GM13977 (cell line): ENCODE results near the gene TAPBPL.
"Not testable (repeated sequence)": the region's sequence is repeated elsewhere in the genome, so short reads cannot be mapped to it uniquely, and the experiment has no call there.

Experiments
- DNase-seq: peaks from one replicate; pipeline ENCODE4 v3.0.0; 2012; ENCODE audit warnings: low spot score
- in situ Hi-C: fragments of 300-500 bp; cut with MboI; formaldehyde crosslinking; loops from one replicate; pipeline ENCODE4 v1.12.0; 2022; ENCODE audit warnings: low sequenced_read_pairs, low pct_unique_long_range_greater_than_20kb, mixed read lengths, inconsistent platforms; ENCODE audit not compliant: unreplicated experiment
- TF ChIP-seq, protein P1 (sequence below): IDR thresholded peaks from 2 replicates; pipeline ENCODE4 v1.5.1; 2012; ENCODE audit warnings: mild to moderate bottlenecking, control low read depth; ENCODE audit not compliant: insufficient read depth; ENCODE audit errors: extremely low read depth, missing control alignments

Gene TAPBPL

GRCh38 chr12:6471989-6472360, 20.1 kb downstream of the TAPBPL start:
- DNase-seq, result no peak
- TF ChIP-seq, protein P1, sequence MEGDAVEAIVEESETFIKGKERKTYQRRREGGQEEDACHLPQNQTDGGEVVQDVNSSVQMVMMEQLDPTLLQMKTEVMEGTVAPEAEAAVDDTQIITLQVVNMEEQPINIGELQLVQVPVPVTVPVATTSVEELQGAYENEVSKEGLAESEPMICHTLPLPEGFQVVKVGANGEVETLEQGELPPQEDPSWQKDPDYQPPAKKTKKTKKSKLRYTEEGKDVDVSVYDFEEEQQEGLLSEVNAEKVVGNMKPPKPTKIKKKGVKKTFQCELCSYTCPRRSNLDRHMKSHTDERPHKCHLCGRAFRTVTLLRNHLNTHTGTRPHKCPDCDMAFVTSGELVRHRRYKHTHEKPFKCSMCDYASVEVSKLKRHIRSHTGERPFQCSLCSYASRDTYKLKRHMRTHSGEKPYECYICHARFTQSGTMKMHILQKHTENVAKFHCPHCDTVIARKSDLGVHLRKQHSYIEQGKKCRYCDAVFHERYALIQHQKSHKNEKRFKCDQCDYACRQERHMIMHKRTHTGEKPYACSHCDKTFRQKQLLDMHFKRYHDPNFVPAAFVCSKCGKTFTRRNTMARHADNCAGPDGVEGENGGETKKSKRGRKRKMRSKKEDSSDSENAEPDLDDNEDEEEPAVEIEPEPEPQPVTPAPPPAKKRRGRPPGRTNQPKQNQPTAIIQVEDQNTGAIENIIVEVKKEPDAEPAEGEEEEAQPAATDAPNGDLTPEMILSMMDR, result no peak
- in situ Hi-C loops, result no loop called here

GRCh38 chr12:6472491-6472890, 20.6 kb downstream of the TAPBPL start:
- in situ Hi-C loops, result no loop called here
- TF ChIP-seq, protein P1, result no peak

GRCh38 chr12:6475233-6475975, 23.6 kb downstream of the TAPBPL start:
- in situ Hi-C loops, DNase-seq: not testable (repeated sequence)

More at GRCh38 chr12:6472491-6472890, 20.6 kb downstream of the TAPBPL start:
- DNase-seq, result no peak

DNA sequence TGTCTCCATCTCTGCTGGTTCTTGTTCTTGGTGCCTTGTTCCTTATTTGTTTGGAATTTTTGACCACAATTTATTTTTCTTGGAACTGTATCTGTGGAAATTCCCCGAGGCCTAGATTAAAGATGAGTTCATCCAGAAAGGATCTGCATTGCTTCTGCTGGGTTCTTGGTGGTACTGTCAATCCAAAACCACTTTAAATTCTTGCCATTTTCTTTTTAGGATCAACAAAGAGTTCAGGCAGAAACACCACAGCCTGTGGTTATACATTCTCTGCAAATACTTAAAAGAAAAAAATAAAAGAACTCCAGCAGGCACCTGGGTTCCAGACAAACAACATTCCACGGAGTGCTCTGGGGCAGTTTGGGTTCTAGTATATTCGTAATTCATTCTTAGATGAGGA, 24.6 kb downstream of the TAPBPL start:
- DNase-seq, result no peak
- TF ChIP-seq, protein P1, result no peak
- in situ Hi-C loops, result no loop called here

DNA sequence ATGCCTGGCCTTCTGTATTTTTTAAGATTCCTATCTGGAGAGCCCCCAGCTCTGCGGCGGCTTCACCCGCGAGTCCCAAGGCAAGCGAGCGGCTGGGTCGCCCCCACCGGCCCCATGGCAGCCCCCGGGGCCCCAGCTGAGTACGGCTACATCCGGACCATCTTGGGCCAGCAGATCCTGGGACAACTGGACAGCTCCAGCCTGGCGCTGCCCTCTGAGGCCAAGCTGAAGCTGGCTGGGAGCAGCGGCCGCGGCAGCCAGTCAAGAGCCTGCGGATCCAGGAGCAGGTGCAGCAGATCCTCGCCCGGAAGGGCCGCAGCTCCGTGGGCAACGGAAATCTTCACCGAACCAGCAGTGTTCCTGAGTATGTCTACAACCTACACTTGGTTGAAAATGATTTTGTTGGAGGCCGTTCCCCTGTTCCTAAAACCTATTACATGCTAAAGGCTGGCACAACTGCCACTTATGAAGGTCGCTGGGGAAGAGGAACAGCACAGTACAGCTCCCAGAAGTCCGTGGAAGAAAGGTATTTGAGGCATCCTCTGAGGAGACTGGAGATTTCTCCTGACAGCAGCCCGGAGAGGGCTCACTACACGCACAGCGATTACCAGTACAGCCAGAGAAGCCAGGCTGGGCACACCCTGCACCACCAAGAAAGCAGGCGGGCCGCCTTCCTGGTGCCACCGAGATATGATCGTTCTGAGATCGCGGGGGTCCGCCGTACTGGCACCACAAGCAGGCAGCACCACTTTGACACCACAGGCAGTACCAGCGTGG, 25.9 kb downstream of the TAPBPL start:
- DNase-seq, in situ Hi-C loops: not testable (repeated sequence)

GRCh38 chr12:6478416-6478815, 26.6 kb downstream of the TAPBPL start:
- DNase-seq, result no peak
- TF ChIP-seq, protein P1, result no peak
- in situ Hi-C loops, result no loop called here

- TF ChIP-seq, protein P1, result no peak
- in situ Hi-C loops, result no loop called here
- no peak for DNase-seq
Measured at GRCh38 chr12:6488240-6488639, 36.4 kb downstream of the TAPBPL start.
